Measurements from ENCODE around the gene C14orf180.

GRCh38 chr14:104576970-104577332 is 2.6 kb upstream of the C14orf180 start:
- TF ChIP-seq POLR2AphosphoS5 (IDR thresholded peaks at IDR 0.05; ENCODE audit: borderline replicate concordance, low read depth, low read length) (no peak), EZH2 (IDR thresholded peaks at IDR 0.05) (no peak), FOXP2 (optimal IDR thresholded peaks at IDR 0.05; ENCODE audit: control extremely low read depth, extremely low read length, insufficient read depth) (no peak)
